GM19351 (cell line): ENCODE data around the gene MFSD2B.

Experiments used
- ATAC-seq: cut with Tn5 transposase; IDR thresholded peaks from one replicate; pipeline ENCODE4 v1.9.1; 2021; ENCODE audit warnings: mild to moderate bottlenecking, moderate library complexity; ENCODE audit not compliant: unreplicated experiment

The MFSD2B gene

GRCh38 chr2:24050041-24050979 is 40.4 kb downstream of the MFSD2B start:
- no peak for ATAC-seq

DNA sequence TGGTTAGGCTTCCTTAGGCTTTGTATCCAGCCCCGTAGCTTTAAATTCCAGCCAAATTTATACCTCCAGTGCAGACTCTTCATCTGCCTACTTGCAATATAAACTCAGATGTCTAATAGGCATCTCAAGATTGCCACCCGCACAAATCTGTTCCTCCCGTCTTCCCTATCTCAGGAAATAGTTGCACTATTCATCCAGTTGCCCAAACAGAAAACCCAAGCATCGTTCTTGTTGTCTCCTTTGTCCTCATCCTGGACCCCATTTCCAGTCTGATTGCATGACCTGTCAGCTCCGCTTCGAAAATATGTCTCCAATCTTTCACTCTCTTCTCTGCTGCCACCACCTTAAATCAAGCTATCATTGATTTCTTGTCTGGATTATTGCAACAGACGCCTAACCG is 41.9 kb downstream of the MFSD2B start:
- no peak for ATAC-seq

DNA sequence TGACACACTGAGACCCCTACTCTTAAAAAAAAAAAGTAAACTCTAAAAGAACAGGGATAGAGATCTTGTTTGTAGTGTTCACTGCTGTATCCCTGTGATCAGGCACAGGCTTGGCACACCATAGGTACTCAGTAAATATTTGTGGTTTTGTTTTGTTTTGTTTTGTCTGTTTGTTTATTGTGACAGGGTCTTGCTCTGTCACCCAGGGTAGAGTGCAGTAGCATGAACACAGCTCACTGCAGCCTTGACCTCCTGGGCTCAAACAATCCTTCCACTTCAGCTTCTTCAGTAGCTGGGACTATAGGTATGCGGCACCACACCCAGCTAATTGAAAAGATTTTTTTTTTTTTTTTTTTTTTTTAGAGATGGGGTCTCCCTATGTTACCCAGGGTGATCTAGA is 43.1 kb downstream of the MFSD2B start:
- ATAC-seq = no peak

DNA sequence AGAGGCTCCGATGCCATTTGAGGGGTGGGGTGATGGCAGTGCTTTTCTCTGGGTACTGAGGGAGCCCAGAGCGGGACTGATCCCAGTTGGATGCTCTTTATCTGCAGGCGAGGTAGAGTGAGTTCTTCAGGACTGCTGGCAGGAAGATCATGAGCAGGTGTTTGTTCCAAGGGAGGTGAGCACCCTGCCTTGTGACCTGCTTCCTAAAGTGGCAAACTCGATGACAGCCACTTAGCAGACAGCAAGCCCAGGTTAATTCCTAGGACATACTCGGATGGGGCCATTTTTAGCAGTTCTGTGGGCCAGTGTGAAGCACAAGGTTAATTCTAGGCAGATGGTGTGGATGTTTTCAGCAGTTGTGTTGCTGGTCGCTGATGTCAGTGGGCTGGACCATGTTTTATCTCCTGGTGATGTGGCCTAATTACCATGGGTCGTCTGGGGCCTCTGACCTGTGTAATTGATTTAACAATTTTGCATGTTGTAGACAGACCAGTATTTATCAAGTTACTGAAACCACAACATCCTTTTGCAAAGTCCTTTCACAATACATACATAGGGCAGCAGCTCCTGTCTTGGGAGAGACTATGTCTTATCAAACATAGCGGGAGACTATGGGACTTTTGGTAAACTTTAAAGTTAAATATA is 44.6 kb downstream of the MFSD2B start:
- no peak for ATAC-seq

GRCh38 chr2:24055750-24056149 is 45.9 kb downstream of the MFSD2B start:
- no peak for ATAC-seq

GRCh38 chr2:24058564-24059271 is 48.8 kb downstream of the MFSD2B start:
- ATAC-seq = no peak

DNA sequence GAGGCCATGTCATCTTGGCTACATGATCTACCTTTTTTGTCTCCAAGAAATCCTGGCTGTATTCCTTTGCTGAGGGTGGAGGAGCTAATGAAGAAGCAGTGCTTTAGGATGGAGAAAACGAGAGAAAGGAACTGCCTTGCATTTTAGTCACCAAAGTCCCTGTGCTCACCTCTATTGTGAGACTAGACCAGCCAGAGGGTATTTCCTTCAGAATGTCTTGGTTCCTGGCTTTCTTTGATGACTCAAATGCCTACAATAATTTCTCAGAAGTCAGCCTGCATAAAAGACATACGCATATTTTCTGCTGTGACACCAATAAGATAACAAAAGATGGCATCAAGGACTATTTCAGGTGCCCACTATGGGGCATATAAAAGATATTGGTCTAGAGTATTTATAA is 55.5 kb downstream of the MFSD2B start:
- no peak for ATAC-seq

DNA sequence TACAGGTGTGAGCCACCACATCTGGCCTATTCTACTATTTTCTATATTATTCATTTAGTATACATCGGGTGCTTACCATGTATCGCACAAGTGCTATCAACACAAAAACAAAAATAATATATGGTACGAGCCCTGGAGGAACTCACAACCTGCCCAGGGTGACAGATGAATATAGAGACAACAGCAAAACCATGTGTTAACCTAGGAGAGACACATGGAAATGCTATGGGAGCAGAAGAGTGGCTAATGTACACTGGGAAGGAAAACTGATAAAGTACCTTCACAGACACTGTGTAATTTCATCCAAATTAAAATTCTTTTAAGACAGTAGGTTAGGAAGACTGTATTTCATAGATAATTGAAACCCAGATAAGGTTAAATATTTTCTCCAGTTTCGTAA is 62.4 kb downstream of the MFSD2B start:
- no peak for ATAC-seq

DNA sequence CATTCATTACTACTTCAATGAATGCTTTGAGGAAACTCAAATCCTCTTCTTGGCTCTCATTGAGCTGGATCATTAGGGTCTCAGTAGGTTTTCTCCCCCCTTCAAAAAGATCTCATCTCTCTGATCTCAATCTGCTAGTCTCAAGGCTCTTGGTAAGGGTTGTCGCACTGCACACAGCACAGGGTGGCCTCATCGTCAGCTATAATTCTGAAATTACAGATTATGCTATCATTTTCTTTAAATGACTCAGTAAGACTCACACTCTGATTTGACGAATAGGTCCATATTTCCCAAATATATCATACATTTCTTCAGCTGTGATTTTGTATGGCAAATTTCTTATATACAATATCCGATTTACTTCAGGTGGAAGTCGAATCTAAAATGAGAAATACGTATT is 63.9 kb downstream of the MFSD2B start:
- ATAC-seq = no peak

DNA sequence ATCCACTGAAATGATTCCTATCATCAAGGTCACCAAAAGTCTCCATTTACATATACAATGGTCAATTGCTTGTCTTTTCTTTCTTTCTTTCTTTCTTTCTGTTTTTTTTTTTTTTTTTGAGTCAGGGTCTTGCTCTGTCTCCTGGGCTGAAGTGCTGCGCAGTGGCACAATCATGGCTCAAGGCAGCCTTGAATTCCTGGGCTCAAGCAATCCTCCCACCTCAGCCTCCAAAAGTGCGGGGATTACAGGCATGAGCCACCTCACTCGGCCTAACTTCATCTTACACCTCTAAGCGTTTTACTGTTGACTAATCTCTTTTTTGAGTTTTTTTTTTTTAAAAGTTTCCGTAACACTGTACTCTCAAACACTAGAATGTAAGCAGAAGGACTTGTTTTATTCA is 65.4 kb downstream of the MFSD2B start:
- no peak for ATAC-seq
